Right lobe of liver (tissue), 6 donors: ENCODE data around the gene KCNT2. TPM values are rescaled to one million over a fixed set of nuclear protein-coding genes. Genes with fewer than 3 reads are reported as not detected.

Experiments
- ATAC-seq, 4 donors: fragments of 200-7000 bp; cut with Tn5 transposase; one replicate each; pipeline ENCODE4 v1.9.1; 2020; ENCODE audit warnings: mild to moderate bottlenecking in 4 of 4, moderate library complexity in 4 of 4
- DNase-seq, 3 donors: peaks; one replicate each; pipeline ENCODE4 v3.0.0-alpha.2; 2020
- H3K27ac ChIP-seq, 3 donors: fragments of 200-600 bp; one replicate each; pipeline ENCODE4 v1.8.0; 2022
- H3K27me3 ChIP-seq, 2 donors: fragments of 200-600 bp; one replicate each; pipeline ENCODE4 v1.8.0; 2022
- H3K36me3 ChIP-seq, 4 donors: fragments of 200-600 bp; sonication (generic) in 1 of 4; one replicate each; pipeline versions ENCODE4 v1.5.1 to v1.8.0; 2017 to 2022; ENCODE audit warnings: control low read depth in 1 of 4
- H3K4me1 ChIP-seq, 4 donors: fragments of 200-600 bp; sonication (generic) in 1 of 4; one replicate each; pipeline versions ENCODE4 v1.5.1 to v1.8.0; 2017 to 2022; ENCODE audit warnings: control low read depth in 1 of 4
- H3K4me3 ChIP-seq, 3 donors: fragments of 200-600 bp; one replicate each; pipeline ENCODE4 v1.8.0; 2022
- H3K9me3 ChIP-seq, 4 donors: fragments of 200-600 bp; sonication (generic) in 1 of 4; one replicate each; pipeline versions ENCODE4 v1.5.1 to v1.8.0; 2017 to 2022; ENCODE audit warnings: control low read depth in 1 of 4
- CTCF ChIP-seq, 4 donors: fragments of 200-600 bp in 3 of 4; fragments of 450-650 bp in 1 of 4; IDR thresholded peaks; one replicate each; pipeline versions ENCODE4 v1.5.1 to v1.8.0; 2016 to 2022; ENCODE audit warnings: antibody characterized with exemption in 4 of 4, mild to moderate bottlenecking in 2 of 4
- POLR2A ChIP-seq: fragments of 450-650 bp; IDR thresholded peaks from one replicate; pipeline ENCODE4 v1.6.1; 2017; ENCODE audit warnings: antibody characterized with exemption, mild to moderate bottlenecking
- WGBS: methylation state at CpG from one replicate; pipeline ENCODE4 v1.1.6; 2018; ENCODE audit warnings: low coverage, low lambda C conversion rate; ENCODE audit not compliant: insufficient coverage; ENCODE audit errors: missing lambda C conversion rate; 5-methylcytosine and 5-hydroxymethylcytosine counted together
- intact Hi-C, 2 donors: fragments of 100-400 bp; cut with DNase I; formaldehyde crosslinking; loops; one replicate each; pipeline versions ENCODE4 v1.11.2 to v1.14.1; 2022
- total RNA-seq, 6 experiments: library from RNA; depleted of rRNA in 2 of 6; stranded (reverse); fragments of >200 nt in 2 of 6; fragmentation: NEBNext Ultra II Directional in 3 of 6; extraction: Animal tissue kit (Norgen Biotek cat#: 25700) in 3 of 6; gene quantifications; one replicate each; pipeline versions ENCODE4 v1.1.0 to v1.2.4, GENCODE V29; 2016 to 2023
- donor health status: DM: no; HTN: yes; CAD: no.
- donor health status: DM: no; HTN: no; CAD: no.
- donor health status: DM: no; HTN: no; CAD: no.
- donor health status: DM: no; HTN: yes; CAD: no.
- donor health status: DM: no; HTN: yes; CAD: no.

Gene KCNT2
- total RNA-seq, 6 experiments from 2014 or later: 5.3 to 8.4 (median 7.5) TPM

DNA sequence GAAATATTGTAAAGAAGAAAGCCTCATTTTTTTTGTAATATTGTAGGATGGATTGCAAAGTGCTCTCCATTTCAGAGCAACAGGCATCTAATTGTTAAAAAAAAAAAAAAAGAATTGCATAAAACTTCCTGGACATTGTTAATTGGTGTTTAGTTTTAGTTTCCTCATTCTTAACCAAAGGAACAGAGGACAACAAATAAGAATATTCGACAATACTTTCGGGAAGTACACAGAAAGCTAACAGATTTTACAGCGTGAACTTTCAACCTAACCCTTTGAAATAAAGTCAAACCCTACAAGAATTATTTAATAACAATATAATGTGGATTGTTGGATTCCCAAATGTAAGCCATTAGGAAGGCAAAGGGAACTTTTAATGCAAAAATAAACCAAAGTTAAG lies 284.4 kb downstream of the KCNT2 start:
- TF ChIP-seq POLR2A (no peak), CTCF (IDR thresholded peaks at IDR 0.05) (no peak)
- H3K4me1 ChIP-seq: no peaks in the 10 kb centered on the region
- no peak overlapping the region for H3K4me3 ChIP-seq
- DNase-seq (no peak), ATAC-seq (peak in 2 of 4 donors; percentile 54 to 65)
- H3K27ac ChIP-seq: no peak overlapping the region
- peaks cover 0 to 6% (median 0%) of the 10 kb centered on the region in 4 donors for H3K36me3 ChIP-seq
- intact Hi-C loops: no loop called here
- no peaks in the 10 kb centered on the region for H3K9me3 ChIP-seq
- 49% methylated on average over 3 of the region's 3 CpGs for WGBS
- no peaks in the 10 kb centered on the region for H3K27me3 ChIP-seq

DNA sequence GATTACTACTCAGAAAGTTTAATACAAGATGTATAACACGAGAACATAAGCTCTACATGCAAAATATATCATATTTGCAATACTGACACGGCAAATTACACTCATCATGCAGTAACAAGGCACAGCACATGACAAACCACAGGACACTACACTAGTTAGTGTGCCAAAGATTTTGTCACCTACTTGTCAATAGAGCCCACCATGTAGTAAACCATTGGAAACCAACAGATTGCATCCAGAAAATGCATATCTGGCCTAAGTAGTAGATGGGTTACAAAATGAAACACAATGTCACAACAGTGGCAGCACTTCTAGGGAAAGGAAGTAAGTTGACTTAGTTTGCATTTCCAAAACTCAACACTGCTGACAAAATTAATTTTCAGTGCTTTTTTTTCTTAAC lies 288.9 kb downstream of the KCNT2 start:
- ATAC-seq (no peak), DNase-seq (no peak)
- H3K36me3 ChIP-seq: peaks cover 0 to 4% (median 0%) of the 10 kb centered on the region in 4 donors
- H3K4me1 ChIP-seq: peaks cover 0 to 7% (median 2%) of the 10 kb centered on the region in 4 donors
- no peak for TF ChIP-seq CTCF (IDR thresholded peaks at IDR 0.05)
- H3K9me3 ChIP-seq: no peaks in the 10 kb centered on the region
- no peaks in the 10 kb centered on the region for H3K27me3 ChIP-seq
- 75% methylated on average over 2 of the region's 2 CpGs for WGBS
- no peak overlapping the region for H3K4me3 ChIP-seq
- no peak overlapping the region for H3K27ac ChIP-seq
- intact Hi-C loops: no loop called here

- Histone ChIP-seq H3K27ac (no peak overlapping the region), H3K4me3 (no peak overlapping the region), H3K9me3 (no peaks in the 10 kb centered on the region), H3K4me1 (peaks cover 0 to 7% (median 2%) of the 10 kb centered on the region in 4 donors), H3K36me3 (peaks cover 0 to 4% (median 0%) of the 10 kb centered on the region in 4 donors), H3K27me3 (no peaks in the 10 kb centered on the region)
- DNase-seq (no peak), ATAC-seq (peak; percentile 77 to 86 (median 80))
- intact Hi-C loops: no loop called here
- WGBS: 40% methylated on average over 8 of the region's 8 CpGs
- peak; percentile 56 to 72 (median 66) for TF ChIP-seq CTCF (IDR thresholded peaks at IDR 0.05)
- no peak for TF ChIP-seq POLR2A
These were observed 290.4 kb downstream of the KCNT2 start for GRCh38 chr1:196317535-196318522.

DNA sequence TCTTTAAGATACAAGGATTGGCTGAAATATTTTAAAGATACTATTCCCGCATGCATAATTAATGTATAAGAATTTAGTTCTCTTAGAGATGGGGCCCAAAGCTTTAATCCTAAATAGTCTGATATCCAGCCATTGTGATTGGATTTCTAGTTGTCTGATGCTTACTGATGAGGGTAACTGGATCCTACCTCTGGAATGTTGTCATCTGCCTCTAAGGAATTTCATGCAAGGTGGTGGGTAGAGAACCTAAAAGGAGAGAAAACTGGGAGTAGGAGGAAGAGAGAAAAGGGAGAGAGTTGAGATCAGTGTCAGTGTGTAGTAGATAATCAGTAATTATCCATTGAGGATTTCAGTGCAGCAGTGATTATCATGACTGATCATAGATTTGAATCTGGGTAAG lies 295.5 kb downstream of the KCNT2 start:
- no peak for ATAC-seq
- TF ChIP-seq CTCF (IDR thresholded peaks at IDR 0.05) (no peak), POLR2A (no peak)
- intact Hi-C loops: no loop called here
- H3K9me3 ChIP-seq: no peaks in the 10 kb centered on the region
- H3K4me3 ChIP-seq: no peak overlapping the region
- H3K36me3 ChIP-seq: peaks cover 0 to 4% (median 0%) of the 10 kb centered on the region in 4 donors
- no peaks in the 10 kb centered on the region for H3K27me3 ChIP-seq
- H3K4me1 ChIP-seq: peaks cover 0 to 3% (median 1%) of the 10 kb centered on the region in 4 donors
- 91% methylated on average over 1 of the region's 1 CpG for WGBS
- DNase-seq: no peak
- no peak overlapping the region for H3K27ac ChIP-seq
